Measurements from ENCODE around the gene RUSF1. TPM values are rescaled to one million over a fixed set of nuclear protein-coding genes. Genes with fewer than 3 reads are reported as not detected.

The RUSF1 gene
- total RNA-seq, 4 donors from 2014 or later, result 20.2 to 49.2 (median 34.2) TPM

DNA sequence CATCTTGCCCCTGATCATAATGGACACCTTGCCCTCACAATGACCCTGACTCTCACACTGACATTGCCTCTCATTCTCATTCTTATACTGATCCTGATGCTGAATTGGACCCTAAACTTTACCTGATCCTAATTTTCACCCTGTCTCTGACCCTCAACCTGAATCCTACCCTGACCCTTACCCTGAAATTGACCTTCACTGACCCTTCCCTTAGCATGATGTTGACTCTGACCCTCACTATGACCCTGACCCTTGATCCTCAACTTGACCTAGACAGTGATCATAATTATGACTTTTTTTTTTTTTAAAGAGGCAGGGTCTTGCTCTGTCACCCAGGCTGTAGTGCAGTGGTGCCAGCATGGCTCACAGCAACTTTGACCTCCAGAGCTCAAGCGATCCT, 22.9 kb upstream of the RUSF1 start:
- TF ChIP-seq, protein P1, sequence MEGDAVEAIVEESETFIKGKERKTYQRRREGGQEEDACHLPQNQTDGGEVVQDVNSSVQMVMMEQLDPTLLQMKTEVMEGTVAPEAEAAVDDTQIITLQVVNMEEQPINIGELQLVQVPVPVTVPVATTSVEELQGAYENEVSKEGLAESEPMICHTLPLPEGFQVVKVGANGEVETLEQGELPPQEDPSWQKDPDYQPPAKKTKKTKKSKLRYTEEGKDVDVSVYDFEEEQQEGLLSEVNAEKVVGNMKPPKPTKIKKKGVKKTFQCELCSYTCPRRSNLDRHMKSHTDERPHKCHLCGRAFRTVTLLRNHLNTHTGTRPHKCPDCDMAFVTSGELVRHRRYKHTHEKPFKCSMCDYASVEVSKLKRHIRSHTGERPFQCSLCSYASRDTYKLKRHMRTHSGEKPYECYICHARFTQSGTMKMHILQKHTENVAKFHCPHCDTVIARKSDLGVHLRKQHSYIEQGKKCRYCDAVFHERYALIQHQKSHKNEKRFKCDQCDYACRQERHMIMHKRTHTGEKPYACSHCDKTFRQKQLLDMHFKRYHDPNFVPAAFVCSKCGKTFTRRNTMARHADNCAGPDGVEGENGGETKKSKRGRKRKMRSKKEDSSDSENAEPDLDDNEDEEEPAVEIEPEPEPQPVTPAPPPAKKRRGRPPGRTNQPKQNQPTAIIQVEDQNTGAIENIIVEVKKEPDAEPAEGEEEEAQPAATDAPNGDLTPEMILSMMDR (IDR thresholded peaks at IDR 0.05; ENCODE audit: low read depth), result no peak

DNA sequence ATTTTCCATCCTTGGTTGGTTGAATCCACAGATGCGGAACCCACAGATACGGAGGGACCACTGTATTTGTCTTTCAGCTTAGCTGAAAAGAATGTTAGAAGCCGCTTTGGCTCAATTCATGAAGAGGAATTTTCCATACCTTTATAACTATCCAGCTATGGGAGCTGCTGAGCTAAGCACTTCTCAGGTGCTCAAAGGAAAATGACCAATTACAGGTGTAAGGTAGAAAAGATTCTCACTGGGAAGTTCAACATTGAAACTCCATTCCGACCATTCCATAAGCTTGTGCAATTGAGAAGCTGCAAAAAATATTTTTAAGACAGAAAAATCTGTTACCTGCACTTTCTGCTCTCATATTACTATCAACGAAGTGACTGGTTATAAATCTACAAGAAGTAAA, 22.2 kb upstream of the RUSF1 start:
- TF ChIP-seq, protein P1 (IDR thresholded peaks at IDR 0.05; ENCODE audit: low read depth), result no peak

DNA sequence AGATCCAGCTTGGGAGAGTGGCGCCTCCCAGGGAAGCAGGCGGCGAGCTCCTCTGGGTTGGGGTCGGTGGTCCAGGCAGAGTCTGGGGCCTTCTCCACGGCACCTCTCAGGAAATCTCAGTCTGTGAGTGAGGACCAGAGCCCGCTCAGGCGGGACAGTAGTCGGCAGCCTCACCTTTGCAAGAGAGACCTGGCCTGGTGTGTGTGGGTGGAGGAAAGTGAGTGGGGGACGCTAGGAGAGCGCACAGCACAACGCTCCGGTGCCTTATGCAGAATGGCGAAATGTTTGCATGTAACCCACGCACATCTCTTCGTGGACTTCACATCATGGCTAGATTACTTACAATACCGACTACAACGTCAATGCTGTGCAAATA, 21.7 kb upstream of the RUSF1 start:
- TF ChIP-seq, protein P1 (IDR thresholded peaks at IDR 0.05; ENCODE audit: low read depth), result no peak

DNA sequence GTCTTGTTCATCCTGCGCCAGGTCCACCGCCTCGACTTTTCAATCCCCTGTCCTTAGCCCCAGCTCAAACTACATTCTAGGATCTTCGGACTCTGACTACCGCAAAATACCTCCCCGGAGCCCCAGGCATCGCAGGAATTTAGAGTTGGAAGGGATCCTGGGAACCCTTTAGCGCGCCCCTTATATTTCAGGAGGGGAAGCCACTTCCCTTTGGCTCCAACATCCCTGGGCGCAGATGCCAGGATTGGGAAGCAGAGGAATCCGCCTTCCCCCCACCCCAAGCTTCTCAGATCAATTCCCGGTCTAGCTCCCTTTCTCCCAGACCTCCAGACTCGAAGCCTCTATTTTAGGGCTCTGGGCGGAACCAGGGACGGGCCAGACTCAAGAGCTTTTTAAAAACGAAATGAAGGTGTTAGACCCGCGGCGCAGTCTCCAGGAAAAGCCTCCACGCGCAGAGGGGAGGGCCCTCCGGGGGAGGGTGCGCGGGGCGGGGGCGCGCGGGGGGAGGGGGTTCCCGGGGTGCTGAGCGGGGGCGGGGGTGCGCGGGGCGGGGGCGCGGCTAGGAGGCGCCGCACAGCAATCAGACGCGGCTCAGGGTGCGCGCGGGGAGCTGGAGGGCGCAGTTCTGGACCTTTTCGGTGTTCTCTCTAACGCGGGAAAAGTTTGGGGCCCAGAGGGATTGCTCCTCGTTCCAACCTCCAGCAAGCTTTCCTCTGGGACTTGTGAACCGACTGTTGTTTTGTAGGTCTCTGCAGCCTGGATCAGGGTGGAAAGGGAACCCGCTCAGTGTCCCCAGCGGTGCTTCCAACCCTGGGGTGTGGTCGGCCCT, 21.1 kb upstream of the RUSF1 start:
- TF ChIP-seq, protein P1 (IDR thresholded peaks at IDR 0.05; ENCODE audit: low read depth), result no peak

DNA sequence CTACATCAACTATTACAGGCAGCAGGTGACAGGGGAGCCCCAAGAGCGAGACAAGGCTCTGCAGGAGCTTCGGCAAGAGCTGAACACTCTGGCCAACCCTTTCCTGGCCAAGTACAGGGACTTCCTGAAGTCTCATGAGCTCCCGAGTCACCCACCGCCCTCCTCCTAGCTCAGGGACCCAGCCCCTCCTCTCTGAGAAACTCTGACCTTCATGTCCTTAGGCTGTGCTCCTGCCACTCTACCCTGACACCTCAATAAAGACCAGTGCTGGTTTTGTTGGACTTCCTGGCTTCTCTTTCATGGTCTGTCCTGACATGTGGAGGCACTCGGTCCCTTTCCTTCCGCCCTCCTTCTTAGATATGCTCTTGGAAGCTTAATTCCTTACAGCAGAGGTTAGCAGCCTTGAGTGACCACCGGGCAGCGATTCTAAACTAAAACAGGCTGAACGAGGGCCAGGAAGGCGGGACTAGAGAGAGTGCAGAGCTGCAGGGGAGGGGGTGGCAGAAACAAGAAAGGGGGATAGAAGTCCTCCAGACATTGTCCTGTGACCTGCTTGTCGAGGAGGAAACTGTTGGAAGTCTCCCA, 20.4 kb upstream of the RUSF1 start:
- TF ChIP-seq, protein P1 (IDR thresholded peaks at IDR 0.05; ENCODE audit: low read depth), result no peak

DNA sequence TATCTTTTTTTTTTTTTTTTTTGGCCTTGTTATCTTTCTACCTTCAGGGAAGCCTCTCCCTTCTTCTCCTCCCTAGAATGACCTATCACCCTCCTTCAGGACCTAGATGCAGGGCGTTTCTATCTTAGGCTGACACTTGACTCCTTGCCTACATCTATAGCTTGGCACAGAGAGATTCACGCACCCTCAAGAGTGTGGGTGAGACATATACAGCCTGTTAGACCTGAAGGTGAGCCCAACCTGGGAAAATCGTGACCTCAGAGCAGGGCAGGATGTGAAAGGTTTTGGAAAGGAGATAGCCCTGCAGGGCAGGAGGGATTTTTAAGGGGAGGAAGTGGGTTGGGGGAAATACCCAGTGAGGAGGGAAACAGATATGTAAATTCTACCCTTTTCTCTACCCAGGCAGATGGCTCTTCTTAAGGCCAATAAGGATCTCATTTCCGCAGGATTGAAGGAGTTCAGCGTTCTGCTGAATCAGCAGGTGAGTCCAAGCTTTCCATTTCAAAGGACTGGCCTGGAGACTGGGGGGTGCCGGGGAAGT, 19.6 kb upstream of the RUSF1 start, which contains the start of gene AHSP:
Gene AHSP, plus strand, starts transcription at position 167 of the 541 bp plus-strand sequence. Its CDS starts 240 bp downstream, at position 407.
- TF ChIP-seq, protein P1 (IDR thresholded peaks at IDR 0.05; ENCODE audit: low read depth), result no peak

DNA sequence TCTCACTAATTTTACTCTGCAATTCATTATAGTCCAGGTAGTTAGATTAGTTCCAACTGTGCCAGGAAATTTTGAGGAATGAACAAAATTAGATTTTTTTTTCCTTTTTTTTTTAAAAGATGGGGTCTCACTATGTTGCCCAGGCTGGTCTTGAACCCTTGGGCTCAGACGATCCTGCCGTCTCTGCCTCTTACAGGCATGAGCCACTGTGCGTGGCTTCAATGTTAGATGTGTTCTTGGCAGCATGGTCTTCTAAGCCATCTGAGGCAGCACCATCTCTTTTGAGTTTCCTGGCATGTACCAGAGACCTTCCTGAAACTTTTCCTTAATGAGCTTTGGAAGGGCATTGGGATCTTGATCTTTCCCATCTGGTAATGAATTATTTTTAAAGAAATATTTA, 16.9 kb upstream of the RUSF1 start:
- TF ChIP-seq, protein P1 (IDR thresholded peaks at IDR 0.05; ENCODE audit: low read depth), result no peak

Measured in subcutaneous adipose tissue (tissue), 4 donors.